Activated CD8-positive, alpha-beta memory T cell treated with anti-CD3 and anti-CD28 coated beads for 48 hours (primary cell): ENCODE results near the gene FRAS1.
"Not testable (repeated sequence)": the region's sequence is repeated elsewhere in the genome, so short reads cannot be mapped to it uniquely, and the experiment has no call there.

Experiments
- DNase-seq, 3 experiments: peaks; one replicate each; pipeline ENCODE4 v3.0.0-alpha.2; 2020; ENCODE audit warnings: low read depth in 2 of 3, low spot score in 2 of 3

Gene FRAS1

GRCh38 chr4:78320349-78320935 lies 263.3 kb downstream of the FRAS1 start:
- DNase-seq: no peak

GRCh38 chr4:78322032-78322431 lies 264.9 kb downstream of the FRAS1 start:
- DNase-seq: no peak

- no peak for DNase-seq
These were observed 266.3 kb downstream of the FRAS1 start for GRCh38 chr4:78323439-78323838.

GRCh38 chr4:78324625-78325024 lies 267.5 kb downstream of the FRAS1 start:
- no peak for DNase-seq

GRCh38 chr4:78325271-78326157 lies 268.4 kb downstream of the FRAS1 start:
- no peak for DNase-seq

GRCh38 chr4:78328591-78328990 lies 271.5 kb downstream of the FRAS1 start:
- not testable (repeated sequence) for DNase-seq

- no peak for DNase-seq
These were observed 274.1 kb downstream of the FRAS1 start for GRCh38 chr4:78331186-78331585.

- DNase-seq: no peak
These were observed 274.8 kb downstream of the FRAS1 start for GRCh38 chr4:78331965-78332364.

- no peak for DNase-seq
These were observed 275.9 kb downstream of the FRAS1 start for GRCh38 chr4:78332976-78333375.

GRCh38 chr4:78336093-78336943 lies 279.2 kb downstream of the FRAS1 start:
- no peak for DNase-seq

GRCh38 chr4:78337244-78338020 lies 280.3 kb downstream of the FRAS1 start:
- DNase-seq: no peak

GRCh38 chr4:78342125-78342524 lies 285.0 kb downstream of the FRAS1 start:
- no peak for DNase-seq

- no peak for DNase-seq
These were observed 286.6 kb downstream of the FRAS1 start for GRCh38 chr4:78343682-78344081.

- DNase-seq: no peak
These were observed 288.1 kb downstream of the FRAS1 start for GRCh38 chr4:78345237-78345636.

- no peak for DNase-seq
These were observed 289.1 kb downstream of the FRAS1 start for GRCh38 chr4:78346222-78346621.

- no peak for DNase-seq
These were observed 290.4 kb downstream of the FRAS1 start for GRCh38 chr4:78347527-78347926.

- no peak for DNase-seq
These were observed 296.8 kb downstream of the FRAS1 start for GRCh38 chr4:78353921-78354320.

GRCh38 chr4:78354782-78355181 lies 297.7 kb downstream of the FRAS1 start:
- no peak for DNase-seq

- DNase-seq: no peak
These were observed 298.2 kb downstream of the FRAS1 start for GRCh38 chr4:78355306-78355705.

GRCh38 chr4:78356251-78356786 lies 299.2 kb downstream of the FRAS1 start:
- DNase-seq: no peak

GRCh38 chr4:78357122-78357521 lies 300.0 kb downstream of the FRAS1 start:
- DNase-seq: no peak
